GM19099 (cell line): ENCODE measurements around the gene VEPH1.

Experiments
- POLR2A ChIP-seq: IDR thresholded peaks from 3 replicates; pipeline ENCODE4 v1.6.1; 2011; ENCODE audit warnings: low read depth; ENCODE audit not compliant: insufficient read length; ENCODE audit errors: extremely low read depth

Gene VEPH1

DNA sequence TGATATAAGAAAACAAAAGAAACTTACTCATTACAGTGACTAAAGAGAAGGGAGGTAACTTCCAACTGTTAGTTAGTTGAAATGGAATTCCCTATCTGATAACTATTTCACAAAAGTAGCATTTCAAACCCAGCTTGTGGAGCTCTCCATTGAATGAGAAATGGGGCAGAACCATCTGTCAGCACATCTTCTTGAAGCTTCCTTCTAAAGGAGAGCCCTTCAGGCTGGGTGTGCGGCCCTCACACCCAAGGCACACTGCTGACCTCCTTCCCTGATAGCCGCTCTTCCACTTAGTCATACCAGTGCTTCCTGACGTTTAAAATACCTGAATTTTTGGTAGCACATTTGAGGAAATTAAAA, 28.1 kb upstream of the VEPH1 start:
- TF ChIP-seq POLR2A: no peak

DNA sequence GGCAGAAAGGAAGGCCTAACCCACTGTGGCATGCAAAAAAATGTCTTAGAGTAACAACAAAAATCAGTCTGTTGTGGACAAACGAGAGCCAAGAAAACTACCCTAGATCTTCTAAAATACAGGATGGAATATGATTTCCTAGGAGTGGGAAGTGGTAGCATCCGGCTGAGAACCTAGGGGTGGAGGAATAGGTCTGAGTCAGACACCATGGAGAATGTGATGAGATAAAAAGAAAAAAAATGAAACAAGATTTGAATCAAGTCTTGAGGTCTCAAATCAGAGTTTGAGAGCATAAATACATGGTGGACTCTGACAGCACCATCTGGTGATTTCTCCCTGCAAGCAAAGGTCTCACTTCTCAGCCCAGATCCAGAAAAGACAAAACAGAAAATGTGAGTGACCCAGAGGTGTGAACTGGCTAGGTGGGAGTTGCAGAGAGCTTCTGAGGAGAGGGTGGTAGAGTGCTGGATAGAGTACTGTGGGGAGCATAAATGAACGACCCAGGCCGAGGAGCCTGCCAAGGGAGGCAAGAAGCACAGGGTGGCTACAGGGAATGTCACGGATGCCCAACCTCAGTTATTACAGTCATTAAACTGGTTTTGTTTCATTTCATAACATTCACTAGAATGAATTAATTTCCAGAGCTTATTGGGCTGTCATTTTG, 27.6 kb upstream of the VEPH1 start:
- no peak for TF ChIP-seq POLR2A

DNA sequence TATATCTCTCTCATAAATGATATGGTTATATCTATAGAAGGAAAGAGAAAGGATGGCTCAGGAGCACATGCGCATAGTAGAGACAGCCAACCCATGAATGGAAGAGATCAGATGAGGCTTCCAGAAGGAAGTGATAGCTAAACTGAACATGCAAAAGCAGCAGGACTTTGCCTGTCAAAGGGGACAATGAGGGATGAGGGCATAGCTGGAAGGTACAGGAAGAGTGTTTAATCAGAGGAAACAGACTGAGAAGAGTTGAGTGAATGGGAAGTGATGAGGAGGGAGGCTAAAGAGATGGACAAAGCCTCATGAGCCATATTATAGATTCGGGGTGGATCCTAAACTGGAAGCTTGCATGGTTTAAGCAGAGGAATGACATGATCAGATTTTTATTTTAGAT, 26.5 kb upstream of the VEPH1 start:
- no peak for TF ChIP-seq POLR2A

DNA sequence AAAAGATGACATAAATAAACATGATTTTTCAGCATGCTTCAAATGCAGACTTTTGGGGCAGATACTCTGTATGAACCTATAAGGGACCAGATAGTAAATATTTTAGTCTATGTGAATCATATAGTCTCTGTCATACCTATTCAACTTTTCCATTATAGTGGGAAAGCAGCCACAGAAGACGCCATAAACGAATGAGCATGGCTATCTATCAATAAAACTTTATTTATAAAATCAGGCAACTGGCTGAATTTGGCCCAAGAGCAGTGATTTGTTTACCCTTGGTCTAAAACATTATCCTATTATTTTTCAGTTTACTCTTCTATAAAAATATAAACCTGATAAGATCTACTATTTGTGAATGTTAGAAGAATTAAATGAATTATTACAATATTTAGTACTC, 25.9 kb upstream of the VEPH1 start:
- TF ChIP-seq POLR2A: no peak

DNA sequence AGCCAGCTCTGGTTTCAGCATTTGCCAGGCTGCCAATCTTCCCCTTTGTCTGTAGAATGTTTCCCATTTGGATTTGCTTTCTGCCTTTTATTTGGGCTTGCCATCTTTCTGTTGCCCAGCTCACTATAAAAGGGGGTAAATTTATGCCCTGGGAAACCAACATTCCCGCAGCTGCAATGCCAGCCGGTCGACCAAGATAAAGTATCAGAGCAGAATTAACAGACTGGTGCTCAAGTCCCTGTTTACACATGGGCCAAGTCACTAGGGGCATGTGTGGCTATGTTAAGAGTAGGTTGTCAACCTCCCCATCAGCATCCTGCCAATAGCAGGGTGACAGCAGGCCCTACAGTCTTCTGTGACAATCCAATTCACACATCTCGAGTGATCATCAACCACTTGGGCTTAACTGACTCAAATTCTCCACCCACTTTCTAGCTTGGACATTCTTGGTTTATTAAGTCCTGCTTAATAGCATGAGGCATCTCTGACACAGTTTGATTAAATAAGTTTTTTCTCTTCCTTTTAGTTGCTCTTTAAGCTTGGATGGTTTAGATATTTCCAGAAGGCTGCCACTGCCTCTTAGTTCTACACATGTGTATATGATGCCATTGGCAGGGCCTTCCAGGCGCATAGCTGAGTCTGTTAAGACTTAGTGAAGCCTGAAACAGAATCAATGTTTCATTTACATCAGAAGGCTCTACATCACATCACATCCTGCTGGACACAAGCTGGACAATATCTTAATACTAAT, 24.1 kb upstream of the VEPH1 start:
- no peak for TF ChIP-seq POLR2A

DNA sequence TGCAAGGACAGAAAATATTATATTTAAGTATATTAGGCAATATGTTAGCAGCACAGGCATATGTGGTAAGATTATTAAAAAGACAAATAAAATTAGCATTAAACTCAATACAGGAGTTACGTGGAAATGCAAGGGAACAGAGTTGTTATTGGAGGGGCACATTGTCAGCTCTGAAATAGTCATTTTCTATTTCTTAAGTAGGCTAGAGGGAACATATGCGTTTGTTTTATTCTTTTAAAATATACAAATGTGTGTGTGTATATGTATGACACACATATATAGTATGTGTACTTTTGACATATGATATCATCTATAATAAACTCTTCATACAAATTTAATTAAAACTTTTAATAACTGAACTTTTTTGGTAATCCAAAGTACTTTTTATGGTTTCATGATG, 22.8 kb upstream of the VEPH1 start:
- TF ChIP-seq POLR2A: no peak

DNA sequence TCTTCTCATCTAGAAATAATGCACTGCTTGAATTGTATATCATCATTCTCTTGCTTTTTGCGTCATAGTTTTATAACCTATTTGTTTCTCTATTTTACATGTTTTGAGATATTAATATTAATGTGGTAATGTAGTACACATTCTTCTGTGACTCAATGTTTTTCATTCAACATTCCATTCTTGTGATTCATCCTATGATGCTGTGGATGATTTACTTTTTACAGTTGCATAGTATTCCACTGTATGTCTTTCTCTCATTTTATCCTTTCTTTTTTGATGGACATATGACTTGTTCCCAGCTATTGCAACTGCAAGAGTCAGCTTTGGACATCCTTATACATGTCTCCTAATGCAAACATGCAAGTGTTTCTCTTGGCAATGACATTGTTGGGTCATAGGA, 20.6 kb upstream of the VEPH1 start:
- no peak for TF ChIP-seq POLR2A

DNA sequence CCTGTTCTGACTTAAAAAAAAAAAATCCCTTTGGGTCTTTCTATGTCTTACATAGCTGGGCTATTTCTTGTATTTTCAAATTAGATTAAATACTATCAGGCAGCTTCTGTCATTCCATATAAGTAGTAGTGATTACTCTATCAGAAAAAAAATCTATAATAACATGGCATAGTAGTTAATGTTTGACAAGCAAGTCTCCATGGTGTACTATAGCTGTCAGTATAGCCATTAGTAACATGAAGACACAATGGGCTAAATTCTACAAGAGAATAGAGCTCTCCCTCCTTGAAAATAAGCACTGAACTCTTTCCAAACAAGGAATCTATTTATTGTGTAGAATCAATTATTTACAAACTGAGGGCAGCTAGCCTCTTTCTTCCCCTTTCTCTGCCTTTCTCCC, 19.4 kb upstream of the VEPH1 start:
- no peak for TF ChIP-seq POLR2A

DNA sequence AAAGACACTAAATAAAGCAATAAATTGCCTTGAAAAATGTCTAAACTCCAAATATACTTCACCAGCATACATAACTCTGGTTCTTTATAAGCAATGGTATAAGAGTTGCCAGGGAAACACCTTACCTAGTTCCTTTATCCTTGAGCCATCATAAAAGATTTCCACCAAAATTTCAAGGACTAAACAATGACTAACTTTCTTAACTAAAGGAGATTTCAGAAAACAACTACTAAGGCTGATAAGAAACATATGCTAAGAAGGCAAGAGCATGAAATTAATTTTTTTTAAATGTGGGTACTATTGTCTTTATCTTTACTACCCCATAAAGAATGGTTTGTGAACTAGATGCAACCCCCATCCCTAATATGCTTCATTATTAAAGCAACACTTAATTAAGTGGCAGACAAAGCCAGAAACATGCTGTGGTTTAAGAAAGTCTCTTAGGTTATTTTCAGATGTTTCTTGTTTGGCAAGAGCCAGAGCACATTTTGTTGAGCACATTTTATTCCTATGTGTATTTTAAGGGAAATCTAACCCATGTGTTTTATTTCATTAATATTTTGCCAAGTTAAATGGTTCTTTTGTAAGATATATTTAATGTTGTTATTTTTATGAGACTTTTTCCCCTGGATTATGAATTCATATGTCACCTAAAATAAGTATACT, 17.4 kb upstream of the VEPH1 start:
- no peak for TF ChIP-seq POLR2A

DNA sequence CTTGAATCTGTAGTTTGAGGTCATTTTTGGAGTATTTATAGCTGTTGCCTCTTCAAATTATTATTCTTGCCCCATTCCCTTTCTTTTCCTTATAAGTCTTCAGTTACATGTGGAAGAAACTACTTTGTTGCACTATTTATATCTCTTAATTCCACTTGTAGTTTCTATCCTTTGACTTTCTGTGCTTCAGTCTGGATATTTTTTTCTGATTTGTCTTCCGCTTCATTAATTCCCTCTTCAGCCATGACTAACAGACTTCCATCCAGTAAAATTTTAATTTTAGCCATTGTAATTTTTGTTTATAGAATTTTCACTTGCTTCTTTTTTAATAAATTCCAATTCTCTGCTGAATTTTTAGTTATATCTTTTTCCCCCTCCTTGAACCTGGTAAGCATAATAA, 15.7 kb upstream of the VEPH1 start:
- no peak for TF ChIP-seq POLR2A

DNA sequence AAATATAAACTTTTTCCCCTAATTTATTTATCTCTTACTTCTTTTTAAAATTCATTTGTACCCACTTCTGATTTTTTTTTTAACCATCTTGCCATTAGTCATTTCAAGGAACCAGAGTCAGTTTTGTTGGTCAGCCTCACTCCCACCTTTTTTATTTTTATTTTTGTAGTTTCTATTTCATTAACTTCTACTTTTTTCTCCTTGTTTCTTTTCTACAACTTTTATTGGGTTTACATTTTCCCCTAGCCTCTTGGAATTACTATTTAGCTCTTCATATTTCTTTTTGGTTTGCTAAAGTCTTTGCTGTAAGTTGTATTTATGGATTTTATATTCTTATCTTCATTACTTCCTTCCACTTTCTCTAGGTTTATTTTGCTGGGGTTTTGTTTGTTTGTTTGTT, 13.7 kb upstream of the VEPH1 start:
- no peak for TF ChIP-seq POLR2A

DNA sequence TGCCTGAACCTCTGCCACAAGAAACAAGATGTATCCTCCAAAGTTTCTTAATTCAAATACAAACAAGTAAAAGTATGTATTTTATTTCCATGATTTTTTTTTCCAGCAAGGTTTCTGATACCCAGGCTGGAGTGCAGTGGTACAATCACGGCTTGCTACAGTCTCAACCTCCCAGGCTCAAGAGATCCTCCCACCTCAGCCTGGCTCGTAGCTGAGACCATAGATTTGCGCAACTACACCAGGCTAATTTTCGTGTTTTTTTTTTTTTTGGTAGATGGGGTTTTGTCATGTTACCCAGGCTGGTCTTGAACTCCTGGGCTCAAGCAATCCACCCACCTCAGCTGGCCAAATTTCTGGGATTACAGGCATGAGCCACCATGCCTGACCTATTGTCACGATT, 12.2 kb upstream of the VEPH1 start:
- no peak for TF ChIP-seq POLR2A

DNA sequence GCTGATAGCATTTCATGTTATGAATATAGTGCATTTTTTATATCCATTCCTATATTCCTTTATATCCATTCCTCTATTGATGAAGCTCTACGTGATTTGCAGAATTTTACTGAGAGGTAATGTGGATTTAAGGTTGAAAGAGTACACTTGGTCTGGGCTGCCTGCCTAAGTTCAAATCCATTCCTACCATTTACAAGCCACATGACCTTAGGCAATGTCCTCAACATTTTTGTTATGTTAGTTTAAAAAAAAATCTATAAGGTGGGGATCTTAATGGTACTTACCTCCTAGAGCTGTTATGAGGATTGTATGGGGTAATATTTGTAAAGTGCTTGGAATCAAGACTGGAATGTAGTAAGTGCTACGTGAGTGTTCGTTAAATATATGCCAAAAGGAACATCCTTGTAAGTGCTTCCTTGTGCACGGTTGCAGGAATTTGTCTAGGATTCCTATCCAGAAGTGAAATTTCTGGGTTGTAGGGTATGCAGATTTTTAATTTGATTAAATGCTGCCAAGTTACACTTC, 11.2 kb upstream of the VEPH1 start:
- no peak for TF ChIP-seq POLR2A

DNA sequence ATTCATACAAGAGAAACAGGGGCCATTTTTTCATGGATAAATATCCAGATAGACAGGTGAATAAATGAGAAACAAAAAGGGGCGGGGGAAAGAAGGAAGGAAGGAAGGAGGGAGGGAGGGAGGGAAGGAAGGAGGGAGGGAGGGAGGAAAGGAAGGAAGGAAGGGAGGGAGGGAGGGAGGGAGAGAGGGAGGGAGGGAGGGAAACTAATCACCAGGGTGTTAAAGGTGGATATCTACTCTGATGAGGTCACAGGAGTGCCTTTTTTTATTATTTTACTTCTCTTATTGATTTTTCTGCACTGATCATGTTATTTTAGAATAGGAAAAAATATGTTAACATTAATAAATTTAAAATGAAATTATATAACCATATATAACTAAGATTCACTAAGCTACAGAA, 10.4 kb upstream of the VEPH1 start:
- no peak for TF ChIP-seq POLR2A

DNA sequence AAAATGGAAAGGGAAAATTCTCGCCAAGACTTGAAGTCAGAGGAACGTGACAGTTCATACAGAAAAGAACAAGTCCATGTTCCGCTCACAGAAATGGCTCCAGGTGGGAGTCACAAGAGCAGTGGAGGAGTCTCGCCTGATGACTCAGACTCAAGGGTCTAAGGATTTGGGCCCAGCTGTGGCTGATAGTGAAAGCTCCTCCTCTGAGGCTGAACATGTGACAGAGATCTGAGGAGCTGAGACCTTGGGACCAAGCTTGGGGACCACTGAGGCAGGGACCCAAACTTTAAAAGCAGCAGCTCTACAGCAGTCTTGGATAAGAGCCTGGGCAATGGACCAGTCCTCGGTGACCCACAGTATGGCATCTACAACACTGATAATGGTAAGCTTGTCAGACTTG, 9.3 kb upstream of the VEPH1 start:
- no peak for TF ChIP-seq POLR2A

DNA sequence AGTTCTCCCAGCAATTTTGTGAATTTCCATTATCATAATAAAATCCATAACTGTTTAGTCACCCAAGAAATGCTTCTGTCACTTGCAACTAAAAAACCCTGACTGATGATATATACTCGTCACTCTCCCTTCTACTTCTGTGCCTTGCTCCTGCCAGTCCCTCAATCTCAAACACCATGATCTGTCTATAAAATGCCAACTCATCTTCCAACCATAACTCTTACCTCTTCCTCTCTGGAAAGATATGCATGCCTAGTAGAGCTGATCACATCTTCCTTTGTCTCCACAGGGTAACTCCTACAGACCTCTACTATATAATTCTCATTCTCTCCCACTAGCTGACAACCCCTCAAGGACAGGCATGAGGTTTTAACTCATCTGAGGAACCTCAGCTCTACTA, 5.2 kb upstream of the VEPH1 start:
- TF ChIP-seq POLR2A: no peak
